ENCODE data around the gene ZNF324.

Gene ZNF324

GRCh38 chr19:58474291-58474996 is 7.6 kb downstream of the ZNF324 start:
- CTCF ChIA-PET: interaction anchor here (1.1 kb wide), 1 partner anchor 14 kb away, joined by 6 read pairs; no protein-coding TSS in a partner anchor
- POLR2A ChIA-PET (ENCODE audit: low non-redundant PET): no interaction called here
- DNase-seq (ENCODE audit: low spot score): no peak
- no peak for TF ChIP-seq CTCF (conservative IDR thresholded peaks at IDR 0.05; ENCODE audit: low read depth)
- H3K27ac ChIP-seq: peak overlapping the region; percentile 93

DNA sequence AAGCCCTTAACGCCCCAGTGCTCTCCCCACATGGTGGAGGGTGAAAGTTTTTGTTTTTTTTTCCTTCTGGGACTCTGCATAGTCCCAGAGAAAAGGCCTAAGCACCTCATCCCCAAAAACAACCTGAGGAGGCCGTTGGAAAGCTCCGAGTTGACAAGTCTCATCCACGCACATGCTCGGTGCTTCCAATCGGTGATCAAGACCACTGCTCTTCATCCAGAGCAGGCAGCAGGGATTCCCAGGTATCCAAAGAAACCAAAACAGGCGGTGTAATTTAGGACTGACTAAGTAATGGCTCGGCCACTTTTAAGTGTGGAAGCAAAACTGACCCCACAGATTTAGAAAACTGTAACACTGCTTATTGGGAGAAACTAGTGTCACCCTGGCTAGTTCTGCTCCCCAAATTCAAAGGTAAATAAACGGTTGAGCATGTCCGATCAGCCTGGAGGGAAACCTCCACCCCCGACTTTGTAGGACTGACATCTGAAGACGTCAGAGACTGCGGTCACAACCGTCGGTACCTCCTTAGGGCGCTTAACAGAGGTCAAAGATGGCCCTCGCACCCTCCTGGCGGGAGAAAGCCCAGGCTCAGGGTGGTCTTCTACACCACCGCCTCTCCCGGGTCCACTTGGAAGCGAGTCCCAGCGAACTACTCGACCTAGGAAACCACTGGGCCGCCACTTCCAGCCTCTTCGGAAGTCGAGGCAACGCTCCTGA is 8.3 kb downstream of the ZNF324 start:
- no peak for TF ChIP-seq CTCF (conservative IDR thresholded peaks at IDR 0.05; ENCODE audit: low read depth)
- CTCF ChIA-PET: interaction anchor here (0.7 to 1.1 kb wide), 2 partner anchors 15 to 67 kb away, joined by 3 to 6 read pairs; partner anchors contain the start of gene ZNF584
- POLR2A ChIA-PET (ENCODE audit: low non-redundant PET): interaction anchor here (0.9 kb wide), 1 partner anchor 44 kb away, joined by 6 read pairs; no protein-coding TSS in a partner anchor
- no peak for DNase-seq (ENCODE audit: low spot score)
- peak overlapping the region; percentile 93 for H3K27ac ChIP-seq

DNA sequence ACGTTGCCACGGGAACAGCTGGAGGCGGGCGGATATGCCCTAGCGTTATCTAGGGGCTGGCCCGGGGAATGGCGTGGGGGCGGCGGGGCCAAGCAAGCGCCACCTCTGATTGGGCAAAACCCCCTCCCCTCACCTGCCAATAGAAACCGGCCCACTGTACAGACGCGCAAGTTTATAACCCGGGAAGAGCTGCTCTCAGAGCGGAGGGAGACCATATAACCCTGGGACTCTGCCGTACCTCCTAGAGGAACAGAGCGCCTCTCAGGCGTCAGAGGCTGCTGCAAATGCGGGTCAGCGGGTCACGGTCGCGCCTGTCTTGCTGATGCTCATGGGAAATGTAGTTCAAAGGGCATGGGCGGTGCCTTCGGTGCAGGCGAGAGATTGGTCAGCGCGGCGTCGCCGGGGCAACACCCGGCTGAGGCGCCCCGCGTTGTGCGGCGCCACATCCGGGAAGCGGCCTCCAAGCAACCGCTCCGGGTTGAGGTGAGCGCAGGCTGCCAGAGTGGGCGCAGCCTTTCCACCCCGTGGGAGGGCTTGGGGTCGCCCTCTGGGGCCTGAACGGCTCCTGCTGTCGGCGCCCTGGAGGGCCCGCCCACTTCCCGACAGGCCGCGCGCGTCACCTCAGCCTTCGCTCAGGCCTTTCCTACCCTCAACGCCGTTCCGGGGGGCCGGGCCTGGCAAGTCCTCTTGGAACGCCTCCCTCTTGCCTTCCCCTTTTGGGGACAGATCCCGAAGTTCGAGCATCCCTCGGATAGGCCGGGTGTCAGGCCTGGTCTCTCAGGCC is 9.0 kb downstream of the ZNF324 start, which contains the start of gene ZNF446:
ZNF446 (plus strand) TSS at position 639 of the 784 bp plus-strand sequence. CDS start 867 bp downstream, outside the sequence.
- ChIA-PET POLR2A (ENCODE audit: low non-redundant PET) (interaction anchor here (0.9 kb wide), 1 partner anchor 43 kb away, joined by 6 read pairs; no protein-coding TSS in a partner anchor), CTCF (interaction anchor here (0.7 to 1.1 kb wide), 2 partner anchors 15 to 67 kb away, joined by 3 to 6 read pairs; partner anchors contain the start of gene ZNF584)
- no peak for TF ChIP-seq CTCF (conservative IDR thresholded peaks at IDR 0.05; ENCODE audit: low read depth)
- H3K27ac ChIP-seq: peak within 1 kb of the TSS; percentile 93
- peak; percentile 92 for DNase-seq (ENCODE audit: low spot score)

DNA sequence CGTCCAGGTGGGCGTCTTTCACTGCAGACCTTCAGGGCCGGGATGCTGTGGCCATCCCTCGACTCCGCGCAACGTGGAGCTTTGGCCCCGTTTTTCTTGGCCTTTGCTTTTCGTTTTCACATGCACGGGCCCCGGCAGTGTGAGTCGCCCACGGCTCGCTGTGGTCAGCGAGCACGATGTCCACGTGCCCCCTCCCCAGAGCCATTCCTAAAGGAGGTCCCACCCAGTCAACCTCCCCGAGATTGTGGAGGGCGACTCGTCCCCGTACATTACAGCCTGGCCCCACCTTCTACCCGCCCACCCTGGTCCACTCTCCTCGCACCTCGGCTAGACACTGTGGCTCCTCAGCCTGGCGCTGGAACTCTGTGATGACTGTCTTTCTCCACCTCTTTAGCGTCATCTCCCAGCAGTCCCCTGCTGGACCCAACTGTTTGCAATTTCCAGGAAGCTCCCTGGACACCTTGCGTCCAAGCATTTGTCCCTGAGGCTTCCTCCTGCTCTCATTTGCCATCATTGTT is 9.7 kb downstream of the ZNF324 start:
- CTCF ChIA-PET: interaction anchor here (1.0 kb wide), 1 partner anchor 25 kb away, joined by 3 read pairs; the partner anchor contains the start of gene ZNF324B
- no peak for TF ChIP-seq CTCF (conservative IDR thresholded peaks at IDR 0.05; ENCODE audit: low read depth)
- no peak for DNase-seq (ENCODE audit: low spot score)
- POLR2A ChIA-PET (ENCODE audit: low non-redundant PET): no interaction called here
- H3K27ac ChIP-seq: peak overlapping the region; percentile 93

GRCh38 chr19:58477130-58477529 is 10.2 kb downstream of the ZNF324 start:
- no peak for TF ChIP-seq CTCF (conservative IDR thresholded peaks at IDR 0.05; ENCODE audit: low read depth)
- peak overlapping the region; percentile 93 for H3K27ac ChIP-seq
- ChIA-PET POLR2A (ENCODE audit: low non-redundant PET) (no interaction called here), CTCF (interaction anchor here (1.0 kb wide), 1 partner anchor 26 kb away, joined by 3 read pairs; the partner anchor contains the start of gene ZNF324B)
- DNase-seq (ENCODE audit: low spot score): no peak
